Measurements from ENCODE around the gene DGKH. TPM values are rescaled to one million over a fixed set of nuclear protein-coding genes. Genes with fewer than 3 reads are reported as not detected.

The DGKH gene
- total RNA-seq, 3 donors from 2014 or later = 11.5 to 19.0 (median 19.0) TPM

GRCh38 chr13:42146359-42146758, 97.9 kb downstream of the DGKH start:
- TF ChIP-seq POLR2A (IDR thresholded peaks at IDR 0.05) (no peak), POLR2AphosphoS5 (IDR thresholded peaks at IDR 0.05) (no peak), CTCF (IDR thresholded peaks at IDR 0.05) (no peak)
- intact Hi-C loops (cut with DNase I; ENCODE audit: low total_unique reads) = no loop called here
- Histone ChIP-seq H3K4me1 (no peaks in the 10 kb centered on the region), H3K36me3 (no peaks in the 10 kb centered on the region), H3K4me3 (no peak overlapping the region), H3K27ac (no peak overlapping the region), H3K27me3 (no peaks in the 10 kb centered on the region), H3K9me3 (no peaks in the 10 kb centered on the region)
- no peak for DNase-seq (ENCODE audit: low spot score in 2 of 2)

GRCh38 chr13:42148538-42148937, 100.1 kb downstream of the DGKH start:
- TF ChIP-seq CTCF (IDR thresholded peaks at IDR 0.05) (no peak), POLR2AphosphoS5 (IDR thresholded peaks at IDR 0.05) (no peak), POLR2A (IDR thresholded peaks at IDR 0.05) (no peak)

GRCh38 chr13:42149136-42149535, 100.7 kb downstream of the DGKH start:
- intact Hi-C loops (cut with DNase I; ENCODE audit: low total_unique reads) = no loop called here
- DNase-seq (ENCODE audit: low spot score in 2 of 2) = no peak
- H3K9me3 ChIP-seq = no peaks in the 10 kb centered on the region
- H3K4me3 ChIP-seq = no peak overlapping the region
- no peak overlapping the region for H3K27ac ChIP-seq
- TF ChIP-seq POLR2AphosphoS5 (IDR thresholded peaks at IDR 0.05) (no peak), CTCF (IDR thresholded peaks at IDR 0.05) (no peak), POLR2A (IDR thresholded peaks at IDR 0.05) (no peak)
- no peaks in the 10 kb centered on the region for H3K27me3 ChIP-seq
- no peaks in the 10 kb centered on the region for H3K4me1 ChIP-seq
- H3K36me3 ChIP-seq = no peaks in the 10 kb centered on the region

More at GRCh38 chr13:42148538-42148937, 100.1 kb downstream of the DGKH start:
- no peaks in the 10 kb centered on the region for H3K4me1 ChIP-seq
- DNase-seq (ENCODE audit: low spot score in 2 of 2) = no peak
- H3K9me3 ChIP-seq = no peaks in the 10 kb centered on the region
- H3K27ac ChIP-seq = no peak overlapping the region
- intact Hi-C loops (cut with DNase I; ENCODE audit: low total_unique reads) = no loop called here
- no peaks in the 10 kb centered on the region for H3K36me3 ChIP-seq
- H3K4me3 ChIP-seq = no peak overlapping the region
- no peaks in the 10 kb centered on the region for H3K27me3 ChIP-seq

- Histone ChIP-seq H3K36me3 (no peaks in the 10 kb centered on the region), H3K9me3 (no peaks in the 10 kb centered on the region), H3K4me3 (no peak overlapping the region), H3K27ac (no peak overlapping the region), H3K4me1 (no peaks in the 10 kb centered on the region), H3K27me3 (no peaks in the 10 kb centered on the region)
- intact Hi-C loops (cut with DNase I; ENCODE audit: low total_unique reads) = no loop called here
- TF ChIP-seq POLR2AphosphoS5 (IDR thresholded peaks at IDR 0.05) (no peak), CTCF (IDR thresholded peaks at IDR 0.05) (no peak), POLR2A (IDR thresholded peaks at IDR 0.05) (no peak)
- DNase-seq (ENCODE audit: low spot score in 2 of 2) = no peak
Measured at GRCh38 chr13:42151781-42152180, 103.3 kb downstream of the DGKH start.

GRCh38 chr13:42152495-42152894, 104.0 kb downstream of the DGKH start:
- Histone ChIP-seq H3K27me3 (no peaks in the 10 kb centered on the region), H3K36me3 (no peaks in the 10 kb centered on the region), H3K4me3 (no peak overlapping the region), H3K4me1 (no peaks in the 10 kb centered on the region), H3K9me3 (no peaks in the 10 kb centered on the region), H3K27ac (no peak overlapping the region)
- TF ChIP-seq POLR2AphosphoS5 (IDR thresholded peaks at IDR 0.05) (no peak), POLR2A (IDR thresholded peaks at IDR 0.05) (no peak), CTCF (IDR thresholded peaks at IDR 0.05) (no peak)
- no peak for DNase-seq (ENCODE audit: low spot score in 2 of 2)
- intact Hi-C loops (cut with DNase I; ENCODE audit: low total_unique reads) = no loop called here

Data from breast epithelium (tissue), 4 donors.